GM12878 (cell line): ENCODE measurements around the gene NUDT7. TPM values are rescaled to one million over a fixed set of nuclear protein-coding genes. Genes with fewer than 3 reads are reported as not detected.

Experiments
- ATAC-seq: fragments of 200-7000 bp; cut with Tn5 transposase; 3 replicates; pipeline ENCODE4 v1.9.1; 2020; ENCODE audit warnings: mild to moderate bottlenecking, moderate library complexity
- BruUV-seq: library from RNA; stranded (reverse); fragments of 400-500 nt; replicated peaks from 2 replicates; lab custom pipeline; 2021; lab: Mats Ljungman, UMichigan
- CTCF ChIA-PET: fragments of 300-600 bp; sonication (Branson Sonifier 250); formaldehyde crosslinking; extraction: SDS; loops from one replicate; lab custom pipeline; 2021; ENCODE audit warnings: inconsistent platforms; lab: Yijun Ruan, JAX
- POLR2A ChIA-PET: fragments of 350-600 bp; formaldehyde crosslinking; extraction: SDS; loops from one replicate; lab custom pipeline; 2021; ENCODE audit warnings: inconsistent platforms; lab: Charles Lee
- RAD21 ChIA-PET: fragments of 300-600 bp; sonication (Branson Sonifier 250); formaldehyde crosslinking; loops from one replicate; lab custom pipeline; 2023; ENCODE audit warnings: antibody characterized with exemption; ENCODE audit not compliant: unreplicated experiment; lab: Charles Lee
- SMC1A ChIA-PET: fragments of 300-600 bp; sonication (Branson Sonifier 250); formaldehyde crosslinking; loops from one replicate; lab custom pipeline; 2023; ENCODE audit not compliant: unreplicated experiment, uncharacterized antibody; lab: Charles Lee
- DNase-seq: peaks from one replicate; pipeline ENCODE4 v3.0.0-alpha.2; 2011; ENCODE audit warnings: low read depth, low spot score
- FAIRE-seq: peaks from 3 replicates; lab custom pipeline; 2011; peaks lifted over from hg19 to GRCh38; lab: Jason Lieb, UNC
- H2AFZ ChIP-seq: 2 replicates; pipeline ENCODE4 v1.6.0; 2011; ENCODE audit warnings: low read depth, low read length, control low read depth; ENCODE audit not compliant: control insufficient read depth
- H3K27ac ChIP-seq: 2 replicates; pipeline ENCODE4 v1.5.1; 2011; ENCODE audit warnings: control low read depth; ENCODE audit not compliant: control insufficient read depth, insufficient read depth
- H3K27me3 ChIP-seq, 2 experiments: replicated peaks in 1 of 2; 2 replicates each; pipeline versions ENCODE4 v1.6.0 to v1.6.1; 2011; ENCODE audit warnings: low read length in 1 of 2; ENCODE audit not compliant: control insufficient read depth in 2 of 2, insufficient read depth in 2 of 2
- H3K36me3 ChIP-seq, 2 experiments: 2 replicates each; pipeline ENCODE4 v1.5.1; 2011; ENCODE audit warnings: low read length in 1 of 2; ENCODE audit not compliant: control insufficient read depth in 2 of 2, insufficient read depth in 2 of 2
- H3K4me1 ChIP-seq: 2 replicates; pipeline ENCODE4 v1.6.1; 2011; ENCODE audit warnings: mild to moderate bottlenecking, low read length, moderate library complexity, mixed read lengths; ENCODE audit not compliant: control insufficient read depth, insufficient read depth
- H3K4me2 ChIP-seq: 2 replicates; pipeline ENCODE4 v1.6.0; 2011; ENCODE audit warnings: control low read depth; ENCODE audit not compliant: control insufficient read depth, insufficient read depth
- H3K4me3 ChIP-seq: fragments of 200-600 bp; sonication (generic); 2 replicates; pipeline ENCODE4 v1.5.1; 2016
- H3K79me2 ChIP-seq: 2 replicates; pipeline ENCODE4 v1.6.0; 2011; ENCODE audit warnings: low read length; ENCODE audit not compliant: control insufficient read depth, insufficient read depth
- H3K9ac ChIP-seq: 2 replicates; pipeline ENCODE4 v1.8.0; 2011; ENCODE audit warnings: low read length, control low read depth, mixed read lengths; ENCODE audit not compliant: control insufficient read depth, insufficient read depth
- H3K9me3 ChIP-seq: replicated peaks from 3 replicates; pipeline ENCODE4 v1.5.1; 2011; ENCODE audit warnings: mild to moderate bottlenecking, low read length; ENCODE audit not compliant: control insufficient read depth, insufficient read depth
- H4K20me1 ChIP-seq: 2 replicates; pipeline ENCODE4 v1.6.0; 2011; ENCODE audit not compliant: control insufficient read depth, insufficient read depth
- ASH2L ChIP-seq: fragments of 300-600, 200-600 bp; sonication (generic); IDR thresholded peaks from 2 replicates; pipeline ENCODE4 v1.6.1; 2017; ENCODE audit warnings: low read depth, mild to moderate bottlenecking, borderline replicate concordance
- CREM ChIP-seq: IDR thresholded peaks from 2 replicates; pipeline ENCODE4 v1.6.1; 2014; ENCODE audit warnings: antibody characterized with exemption, low read depth
- CTCF ChIP-seq, 3 experiments: IDR thresholded peaks in 2 of 3; conservative IDR thresholded peaks in 1 of 3; 2 replicates each; pipeline ENCODE4 v1.5.1; 2011; ENCODE audit warnings: low read depth in 3 of 3, low read length in 3 of 3, mild to moderate bottlenecking in 3 of 3, control low read depth in 2 of 3, moderate library complexity in 2 of 3, inconsistent platforms in 1 of 3, mixed read lengths in 1 of 3; ENCODE audit not compliant: control insufficient read depth in 2 of 3, insufficient read depth in 1 of 3; ENCODE audit errors: extremely low read depth in 1 of 3
- MTA2 ChIP-seq: fragments of 450-650 bp; IDR thresholded peaks from 2 replicates; pipeline ENCODE4 v1.6.1; 2016; ENCODE audit warnings: low read depth, mild to moderate bottlenecking, moderate library complexity
- whole genome bisulfite sequencing: methylation state at CpG from one replicate; pipeline ENCODE4 v1.1.6; 2016; ENCODE audit warnings: low lambda C conversion rate; ENCODE audit not compliant: insufficient replicate concordance, insufficient coverage; ENCODE audit errors: missing lambda C conversion rate; 5-methylcytosine and 5-hydroxymethylcytosine counted together
- in situ Hi-C: fragments of 300-500 bp; cut with MboI; formaldehyde crosslinking; loops from 9 replicates; pipeline ENCODE4 v1.14.3; 2018; ENCODE audit warnings: mixed read lengths
- intact Hi-C: fragments of 100-400 bp; cut with micrococcal nuclease; formaldehyde crosslinking; loops from one replicate; pipeline ENCODE4 v1.14.2; 2022; ENCODE audit not compliant: unreplicated experiment
- polyA plus RNA-seq, 11 experiments: library from polyadenylated mRNA; depleted of rRNA in 4 of 11; unstranded in 6 of 11; stranded (reverse) in 5 of 11; fragments of >200 nt; fragmentation: Nextera tagmentation in 4 of 11; fragmentation: Illumina TruSeq in 1 of 11; extraction: Ambion mirVana in 4 of 11; extraction: Trizol in 1 of 11; gene quantifications; 1 replicate in 1 of 11; 2 replicates in 10 of 11; pipeline versions ENCODE4 v1.2.1 to v1.2.3, GENCODE V29; 2011 to 2016; ENCODE audit warnings: inconsistent platforms in 2 of 11, missing spikeins in 2 of 11, low read depth in 1 of 11
- total RNA-seq, 4 experiments: library from RNA; depleted of rRNA in 3 of 4; stranded (reverse); fragments of >200 nt in 3 of 4; fragmentation: Illumina TruSeq in 1 of 4; extraction: Trizol in 1 of 4; gene quantifications; 2 replicates each; pipeline versions ENCODE4 v1.2.1 to v1.2.3, GENCODE V29; 2013 to 2021
- TF ChIP-seq, protein P1 (sequence below): fragments of 450-650 bp; formaldehyde crosslinking; IDR thresholded peaks from 2 replicates; pipeline ENCODE4 v1.4.0; 2022; ENCODE audit warnings: mild to moderate bottlenecking, moderate library complexity

NUDT7 gene
- total and polyA plus RNA-seq, 10 of the 15 experiments (the other 5 are each of a cell fraction or from before 2014, with no cell fraction given): 2.8 to 14.3 (median 5.2) TPM

DNA sequence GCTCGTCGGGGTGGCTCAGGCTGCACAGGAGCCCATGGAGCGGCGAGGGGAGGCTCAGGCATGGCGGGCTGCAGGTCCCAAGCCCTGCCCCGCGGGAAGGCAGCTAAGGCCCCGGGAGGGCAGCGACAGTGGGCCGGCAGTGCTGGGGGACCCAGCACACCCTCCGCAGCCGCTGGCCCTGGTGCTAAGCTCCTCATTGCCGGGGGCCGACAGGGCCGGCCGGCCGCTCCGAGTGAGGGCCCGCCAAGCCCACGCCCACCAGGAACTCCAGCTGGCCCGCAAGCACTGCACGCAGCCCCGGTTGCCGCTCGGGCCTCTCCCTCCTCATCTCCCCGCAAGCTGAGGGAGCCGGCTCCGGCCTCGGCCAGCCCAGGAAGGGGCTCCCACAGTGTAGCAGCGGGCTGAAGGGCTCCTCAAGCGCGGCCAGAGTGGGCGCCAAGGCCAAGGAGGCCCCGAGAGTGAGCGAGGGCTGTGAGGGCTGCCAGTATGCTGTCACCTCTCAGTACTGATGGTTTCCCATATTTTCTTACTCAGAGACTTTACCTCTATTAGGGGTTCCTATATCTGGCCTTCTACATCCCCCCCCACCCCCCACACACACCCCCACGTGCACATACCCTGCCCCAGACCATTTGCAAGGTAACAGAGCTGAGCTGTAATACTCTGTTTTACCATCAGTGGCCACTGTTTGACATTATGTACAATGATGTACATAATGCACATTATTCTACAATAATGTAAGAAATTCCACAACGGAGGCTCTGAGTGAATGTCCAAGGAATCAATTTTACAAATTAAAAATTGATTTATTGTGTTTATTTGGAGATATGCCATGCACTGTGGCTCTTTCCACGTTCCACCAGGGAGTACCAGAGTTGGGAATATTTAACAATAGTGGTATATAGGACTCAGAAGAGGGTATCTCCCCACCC, 62.4 kb downstream of the NUDT7 start:
- Histone ChIP-seq H3K4me1 (no peaks in the 10 kb centered on the region), H4K20me1 (no peaks in the 10 kb centered on the region), H2AFZ (no peak overlapping the region), H3K9me3 (no peaks in the 10 kb centered on the region), H3K9ac (no peak overlapping the region), H3K27me3 (peaks cover 7 to 16% of the 10 kb centered on the region in 2 experiments), H3K36me3 (no peaks in the 10 kb centered on the region), H3K4me3 (no peak overlapping the region), H3K4me2 (no peak overlapping the region), H3K79me2 (no peaks in the 10 kb centered on the region), H3K27ac (no peak overlapping the region)
- intact Hi-C loops: loop anchor here (5.0 kb wide), 1 partner anchor 107 kb away; no protein-coding TSS in a partner anchor
- ChIA-PET RAD21 (no interaction called here), CTCF (interaction anchor here (1.1 kb wide), 1 partner anchor 219 kb away, joined by 3 read pairs; no protein-coding TSS in a partner anchor), POLR2A (no interaction called here), SMC1A (no interaction called here)
- BruUV-seq: no TSS peak
- peak; percentile 41; the same call in 1 of the 3 replicates for ATAC-seq
- in situ Hi-C loops: no loop called here
- TF ChIP-seq CREM (no peak), MTA2 (no peak), CTCF (IDR thresholded peaks at IDR 0.05 in 2 of 3, conservative IDR thresholded peaks at IDR 0.05 in 1 of 3; ENCODE audit: control insufficient read depth in 2 of 3, extremely low read depth in 1 of 3, insufficient read depth in 1 of 3, low read depth in 3 of 3, low read length in 3 of 3) (peak; percentile 13 to 16 (median 14); a peak in 2 of 6 replicates), ASH2L (no peak)
- TF ChIP-seq, protein P1, sequence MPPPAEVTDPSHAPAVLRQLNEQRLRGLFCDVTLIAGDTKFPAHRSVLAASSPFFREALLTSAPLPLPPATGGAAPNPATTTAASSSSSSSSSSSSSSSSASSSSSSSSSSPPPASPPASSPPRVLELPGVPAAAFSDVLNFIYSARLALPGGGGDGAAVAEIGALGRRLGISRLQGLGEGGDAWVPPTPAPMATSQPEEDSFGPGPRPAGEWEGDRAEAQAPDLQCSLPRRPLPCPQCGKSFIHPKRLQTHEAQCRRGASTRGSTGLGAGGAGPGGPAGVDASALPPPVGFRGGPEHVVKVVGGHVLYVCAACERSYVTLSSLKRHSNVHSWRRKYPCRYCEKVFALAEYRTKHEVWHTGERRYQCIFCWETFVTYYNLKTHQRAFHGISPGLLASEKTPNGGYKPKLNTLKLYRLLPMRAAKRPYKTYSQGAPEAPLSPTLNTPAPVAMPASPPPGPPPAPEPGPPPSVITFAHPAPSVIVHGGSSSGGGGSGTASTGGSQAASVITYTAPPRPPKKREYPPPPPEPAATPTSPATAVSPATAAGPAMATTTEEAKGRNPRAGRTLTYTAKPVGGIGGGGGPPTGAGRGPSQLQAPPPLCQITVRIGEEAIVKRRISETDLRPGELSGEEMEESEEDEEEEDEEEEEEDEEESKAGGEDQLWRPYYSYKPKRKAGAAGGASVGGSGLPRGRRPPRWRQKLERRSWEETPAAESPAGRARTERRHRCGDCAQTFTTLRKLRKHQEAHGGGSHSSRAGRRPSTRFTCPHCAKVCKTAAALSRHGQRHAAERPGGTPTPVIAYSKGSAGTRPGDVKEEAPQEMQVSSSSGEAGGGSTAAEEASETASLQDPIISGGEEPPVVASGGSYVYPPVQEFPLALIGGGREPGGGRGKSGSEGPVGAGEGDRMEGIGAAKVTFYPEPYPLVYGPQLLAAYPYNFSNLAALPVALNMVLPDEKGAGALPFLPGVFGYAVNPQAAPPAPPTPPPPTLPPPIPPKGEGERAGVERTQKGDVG (CRISPR knock-in tag): no peak
- no peak for DNase-seq
- FAIRE-seq: no peak
- 56% methylated on average over 34 of the region's 38 CpGs for WGBS
